ENCODE measurements around the gene ATXN1. TPM values are rescaled to one million over a fixed set of nuclear protein-coding genes. Genes with fewer than 3 reads are reported as not detected.

Gene ATXN1
- total RNA-seq, 1 donor: 48.5 TPM

GRCh38 chr6:16635810-16636602 lies 125.3 kb downstream of the ATXN1 start:
- Histone ChIP-seq H3K27ac (ENCODE audit: low read depth, low read length) (peak overlapping the region; percentile 17), H3K36me3 (ENCODE audit: insufficient read depth, low read length) (no peaks in the 10 kb centered on the region), H3K27me3 (ENCODE audit: insufficient read depth, low read length) (no peaks in the 10 kb centered on the region), H3K4me1 (ENCODE audit: insufficient read depth, low read length) (peaks cover 30% of the 10 kb centered on the region), H3K9me3 (ENCODE audit: low read depth, low read length) (no peaks in the 10 kb centered on the region), H3K4me3 (ENCODE audit: insufficient read depth, low read length) (no peak overlapping the region), H2AFZ (ENCODE audit: low read length) (no peak overlapping the region), H3K79me2 (ENCODE audit: insufficient read depth, low read length) (peaks cover 14% of the 10 kb centered on the region), H4K20me1 (ENCODE audit: insufficient read depth, low read length) (peaks cover 10% of the 10 kb centered on the region), H3K4me2 (ENCODE audit: insufficient read depth, low read length) (peak overlapping the region; percentile 33)
- DNase-seq (ENCODE audit: insufficient read length, low spot score, missing footprints): no peak
- no peak for TF ChIP-seq CTCF (IDR thresholded peaks at IDR 0.05; ENCODE audit: extremely low read depth, low read depth, low read length)

- no peak overlapping the region for H2AFZ ChIP-seq (ENCODE audit: low read length)
- H3K4me1 ChIP-seq (ENCODE audit: insufficient read depth, low read length): peaks cover 30% of the 10 kb centered on the region
- H3K79me2 ChIP-seq (ENCODE audit: insufficient read depth, low read length): peaks cover 14% of the 10 kb centered on the region
- H3K4me2 ChIP-seq (ENCODE audit: insufficient read depth, low read length): no peak overlapping the region
- H4K20me1 ChIP-seq (ENCODE audit: insufficient read depth, low read length): peaks cover 10% of the 10 kb centered on the region
- no peak for DNase-seq (ENCODE audit: insufficient read length, low spot score, missing footprints)
- no peak overlapping the region for H3K27ac ChIP-seq (ENCODE audit: low read depth, low read length)
- TF ChIP-seq CTCF (IDR thresholded peaks at IDR 0.05; ENCODE audit: extremely low read depth, low read depth, low read length): no peak
- H3K36me3 ChIP-seq (ENCODE audit: insufficient read depth, low read length): no peaks in the 10 kb centered on the region
- no peaks in the 10 kb centered on the region for H3K9me3 ChIP-seq (ENCODE audit: low read depth, low read length)
- no peaks in the 10 kb centered on the region for H3K27me3 ChIP-seq (ENCODE audit: insufficient read depth, low read length)
- no peak overlapping the region for H3K4me3 ChIP-seq (ENCODE audit: insufficient read depth, low read length)
Measured at GRCh38 chr6:16635291-16635809, 125.9 kb downstream of the ATXN1 start.

- H3K9me3 ChIP-seq (ENCODE audit: low read depth, low read length): no peaks in the 10 kb centered on the region
- H4K20me1 ChIP-seq (ENCODE audit: insufficient read depth, low read length): peaks cover 10% of the 10 kb centered on the region
- TF ChIP-seq CTCF (IDR thresholded peaks at IDR 0.05; ENCODE audit: extremely low read depth, low read depth, low read length): no peak
- H3K4me2 ChIP-seq (ENCODE audit: insufficient read depth, low read length): no peak overlapping the region
- no peak overlapping the region for H3K27ac ChIP-seq (ENCODE audit: low read depth, low read length)
- no peak overlapping the region for H2AFZ ChIP-seq (ENCODE audit: low read length)
- H3K36me3 ChIP-seq (ENCODE audit: insufficient read depth, low read length): no peaks in the 10 kb centered on the region
- peaks cover 14% of the 10 kb centered on the region for H3K79me2 ChIP-seq (ENCODE audit: insufficient read depth, low read length)
- no peaks in the 10 kb centered on the region for H3K27me3 ChIP-seq (ENCODE audit: insufficient read depth, low read length)
- no peak for DNase-seq (ENCODE audit: insufficient read length, low spot score, missing footprints)
- no peak overlapping the region for H3K4me3 ChIP-seq (ENCODE audit: insufficient read depth, low read length)
- H3K4me1 ChIP-seq (ENCODE audit: insufficient read depth, low read length): peaks cover 28% of the 10 kb centered on the region
Measured at GRCh38 chr6:16634855-16635254, 126.4 kb downstream of the ATXN1 start.

GRCh38 chr6:16633961-16634360 lies 127.3 kb downstream of the ATXN1 start:
- no peaks in the 10 kb centered on the region for H3K9me3 ChIP-seq (ENCODE audit: low read depth, low read length)
- no peaks in the 10 kb centered on the region for H3K36me3 ChIP-seq (ENCODE audit: insufficient read depth, low read length)
- no peak overlapping the region for H3K27ac ChIP-seq (ENCODE audit: low read depth, low read length)
- H3K4me3 ChIP-seq (ENCODE audit: insufficient read depth, low read length): no peak overlapping the region
- H4K20me1 ChIP-seq (ENCODE audit: insufficient read depth, low read length): peaks cover 7% of the 10 kb centered on the region
- no peak overlapping the region for H3K4me2 ChIP-seq (ENCODE audit: insufficient read depth, low read length)
- H3K79me2 ChIP-seq (ENCODE audit: insufficient read depth, low read length): peaks cover 14% of the 10 kb centered on the region
- peaks cover 20% of the 10 kb centered on the region for H3K4me1 ChIP-seq (ENCODE audit: insufficient read depth, low read length)
- no peaks in the 10 kb centered on the region for H3K27me3 ChIP-seq (ENCODE audit: insufficient read depth, low read length)
- H2AFZ ChIP-seq (ENCODE audit: low read length): no peak overlapping the region
- no peak for DNase-seq (ENCODE audit: insufficient read length, low spot score, missing footprints)
- TF ChIP-seq CTCF (IDR thresholded peaks at IDR 0.05; ENCODE audit: extremely low read depth, low read depth, low read length): no peak
